GM12891 (cell line): ENCODE measurements around the gene HOXA6.

Source experiments
- PAX5 ChIP-seq: IDR thresholded peaks from 2 replicates; pipeline ENCODE4 v1.6.1; 2011; ENCODE audit warnings: low read length, moderate library complexity, mild to moderate bottlenecking; ENCODE audit not compliant: insufficient read depth, severe bottlenecking
- POLR2A ChIP-seq: IDR thresholded peaks from 2 replicates; pipeline ENCODE4 v1.6.1; 2011; ENCODE audit warnings: low read depth, low read length, control low read depth
- POLR2AphosphoS5 ChIP-seq: IDR thresholded peaks from 2 replicates; pipeline ENCODE4 v1.6.1; 2011; ENCODE audit warnings: low read depth, low read length, control low read depth
- POU2F2 ChIP-seq: IDR thresholded peaks from 2 replicates; pipeline ENCODE4 v1.6.1; 2011; ENCODE audit warnings: low read depth, mild to moderate bottlenecking, control low read depth, low read length, moderate library complexity
- TAF1 ChIP-seq: IDR thresholded peaks from 2 replicates; pipeline ENCODE4 v1.6.1; 2011; ENCODE audit warnings: low read depth, low read length, control low read depth

- no peak for TF ChIP-seq POLR2A
- no peak for TF ChIP-seq TAF1
- no peak for TF ChIP-seq PAX5
- TF ChIP-seq POLR2AphosphoS5, result no peak
- TF ChIP-seq POU2F2, result no peak
These were observed 20.8 kb downstream of the HOXA6 start for GRCh38 chr7:27126596-27127327.
